ENCODE data around the gene MYO5A.

The MYO5A gene

GRCh38 chr15:52318729-52319500 lies 209.8 kb downstream of the MYO5A start:
- H3K4me3 ChIP-seq (ENCODE audit: low read depth, low read length), result no peak overlapping the region
- in situ Hi-C loops (cut with HindIII; ENCODE audit: low sequenced_read_pairs), result no loop called here
- no peak for DNase-seq (ENCODE audit: low read depth, low spot score)
- TF ChIP-seq CTCF (IDR thresholded peaks at IDR 0.05; ENCODE audit: low read depth, low read length), result no peak

GRCh38 chr15:52317688-52318087 lies 211.0 kb downstream of the MYO5A start:
- no peak for DNase-seq (ENCODE audit: low read depth, low spot score)
- no peak overlapping the region for H3K4me3 ChIP-seq (ENCODE audit: low read depth, low read length)
- in situ Hi-C loops (cut with HindIII; ENCODE audit: low sequenced_read_pairs), result no loop called here
- no peak for TF ChIP-seq CTCF (IDR thresholded peaks at IDR 0.05; ENCODE audit: low read depth, low read length)

DNA sequence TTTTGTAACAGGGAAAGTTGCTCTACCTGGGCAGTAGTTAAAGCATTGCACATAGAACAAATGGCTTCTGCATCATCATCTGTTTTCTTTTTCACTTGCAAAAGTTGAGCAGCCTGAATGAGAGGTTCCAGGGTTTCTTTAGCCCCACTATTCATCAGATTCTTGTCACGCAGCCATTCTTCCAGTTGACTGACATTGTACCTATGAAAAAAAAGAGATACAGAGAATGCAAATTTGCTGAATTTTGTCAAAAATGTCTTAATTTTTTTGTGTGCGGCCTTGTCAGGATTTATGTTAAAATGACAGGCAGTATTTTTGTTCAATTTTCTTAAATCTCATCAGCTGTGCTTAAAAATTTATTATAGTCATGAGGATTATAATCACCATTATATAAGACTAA lies 211.7 kb downstream of the MYO5A start:
- DNase-seq (ENCODE audit: low read depth, low spot score), result no peak
- TF ChIP-seq CTCF (IDR thresholded peaks at IDR 0.05; ENCODE audit: low read depth, low read length), result no peak
- no peak overlapping the region for H3K4me3 ChIP-seq (ENCODE audit: low read depth, low read length)
- in situ Hi-C loops (cut with HindIII; ENCODE audit: low sequenced_read_pairs), result no loop called here

DNA sequence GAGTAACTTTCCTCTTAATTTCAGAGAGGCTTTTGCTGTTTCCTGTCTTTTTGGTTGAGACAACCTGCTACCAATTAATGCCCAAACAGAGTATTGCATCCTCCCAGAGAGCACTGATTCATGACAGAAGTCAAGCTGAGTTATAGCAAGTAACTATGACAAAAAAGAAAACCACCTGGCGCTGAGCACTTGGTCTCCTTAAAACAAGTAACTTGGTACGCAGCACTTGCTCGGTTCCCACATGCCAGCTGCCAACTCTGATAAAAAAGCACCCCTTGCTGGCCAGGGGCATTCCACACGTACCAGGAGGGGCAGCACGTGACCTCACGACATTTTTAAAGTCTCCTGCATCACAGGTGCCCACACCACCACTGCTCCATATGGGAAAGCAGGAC lies 219.5 kb downstream of the MYO5A start:
- no peak overlapping the region for H3K4me3 ChIP-seq (ENCODE audit: low read depth, low read length)
- DNase-seq (ENCODE audit: low read depth, low spot score), result no peak
- TF ChIP-seq CTCF (IDR thresholded peaks at IDR 0.05; ENCODE audit: low read depth, low read length), result no peak
- in situ Hi-C loops (cut with HindIII; ENCODE audit: low sequenced_read_pairs), result no loop called here

GRCh38 chr15:52308446-52309153 lies 220.1 kb downstream of the MYO5A start:
- no peak for TF ChIP-seq CTCF (IDR thresholded peaks at IDR 0.05; ENCODE audit: low read depth, low read length)
- H3K4me3 ChIP-seq (ENCODE audit: low read depth, low read length), result no peak overlapping the region
- no peak for DNase-seq (ENCODE audit: low read depth, low spot score)
- in situ Hi-C loops (cut with HindIII; ENCODE audit: low sequenced_read_pairs), result no loop called here

- no peak for DNase-seq (ENCODE audit: low read depth, low spot score)
- in situ Hi-C loops (cut with HindIII; ENCODE audit: low sequenced_read_pairs), result no loop called here
- H3K4me3 ChIP-seq (ENCODE audit: low read depth, low read length), result no peak overlapping the region
- no peak for TF ChIP-seq CTCF (IDR thresholded peaks at IDR 0.05; ENCODE audit: low read depth, low read length)
These were observed 220.8 kb downstream of the MYO5A start for GRCh38 chr15:52307847-52308246.

All from astrocyte of the spinal cord (primary cell).